Activated CD8-positive, alpha-beta memory T cell treated with anti-CD3 and anti-CD28 coated beads for 48 hours (primary cell): ENCODE results near the gene SLC35A2.

Experiments
- DNase-seq, 3 experiments: peaks; one replicate each; pipeline ENCODE4 v3.0.0-alpha.2; 2020; ENCODE audit warnings: low read depth in 2 of 3, low spot score in 2 of 3

SLC35A2 gene

GRCh38 chrX:48911412-48912182, at the start of gene SLC35A2:
Gene SLC35A2 (minus strand): TSS chrX:48911646. CDS start chrX:48911636, 10 bp downstream.
- DNase-seq, result peak; percentile 67 to 85 (median 71)

DNA sequence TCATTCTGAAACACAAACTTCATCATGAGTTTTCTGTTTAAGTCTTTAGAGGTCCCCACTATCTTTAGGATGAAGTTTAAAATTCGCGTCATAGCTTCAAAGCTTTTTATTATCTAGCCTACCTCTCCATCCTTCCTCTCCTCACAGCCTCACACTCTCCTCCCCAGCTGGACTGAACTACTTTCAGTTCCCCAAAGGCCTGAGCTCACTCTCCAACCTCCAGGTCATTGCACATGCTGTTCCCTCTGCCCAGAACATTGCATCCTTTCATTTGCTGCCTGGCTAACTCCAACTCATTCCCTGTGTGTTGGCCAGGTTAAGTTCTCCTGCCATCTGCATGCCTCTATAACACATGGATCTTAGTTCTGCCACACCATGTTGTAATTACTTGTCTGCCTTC, 48.8 kb upstream of the SLC35A2 start:
- DNase-seq, result no peak

GRCh38 chrX:48958635-48959094, 47.2 kb upstream of the SLC35A2 start:
- DNase-seq, result no peak

DNA sequence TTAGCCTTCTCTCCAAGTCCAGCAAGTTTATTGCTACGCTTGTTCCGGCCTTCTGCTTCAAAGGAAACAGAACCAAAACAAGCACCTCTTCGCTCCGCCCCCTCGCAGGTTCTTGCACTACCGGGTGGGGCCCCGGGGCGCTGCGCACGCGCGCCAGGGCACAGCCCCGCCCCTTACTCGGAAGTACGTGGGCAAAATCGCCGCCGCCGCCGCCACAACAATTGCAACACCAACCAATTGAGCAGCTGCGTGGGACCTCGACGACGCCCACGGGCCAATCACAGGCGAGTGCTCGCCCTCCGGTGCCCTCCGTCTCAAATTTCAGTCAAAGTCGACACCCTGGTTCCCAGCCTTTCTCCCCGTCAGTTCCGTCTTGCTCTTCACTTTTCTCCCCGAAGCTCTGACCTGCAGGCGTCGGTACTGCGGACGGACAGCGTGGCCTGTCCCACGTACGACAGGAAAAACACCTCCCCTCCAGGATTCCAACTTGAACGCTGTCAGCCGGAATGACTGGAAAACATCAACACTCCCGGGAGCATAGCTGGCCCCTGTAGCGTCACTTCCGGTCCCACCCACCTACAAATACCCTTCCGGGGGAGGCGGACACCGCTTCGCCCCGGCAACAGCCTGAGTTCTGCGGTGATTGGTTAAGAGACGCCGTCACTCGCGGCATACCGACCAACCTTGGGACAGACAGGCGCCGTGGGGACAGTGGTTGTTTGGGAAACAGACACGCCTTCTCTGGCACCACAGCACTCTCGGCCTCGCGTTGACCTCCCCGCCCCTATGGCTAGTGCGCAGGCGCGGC, 46.6 kb upstream of the SLC35A2 start:
- peak in 2 of 3 experiments; percentile 73 to 84 for DNase-seq

DNA sequence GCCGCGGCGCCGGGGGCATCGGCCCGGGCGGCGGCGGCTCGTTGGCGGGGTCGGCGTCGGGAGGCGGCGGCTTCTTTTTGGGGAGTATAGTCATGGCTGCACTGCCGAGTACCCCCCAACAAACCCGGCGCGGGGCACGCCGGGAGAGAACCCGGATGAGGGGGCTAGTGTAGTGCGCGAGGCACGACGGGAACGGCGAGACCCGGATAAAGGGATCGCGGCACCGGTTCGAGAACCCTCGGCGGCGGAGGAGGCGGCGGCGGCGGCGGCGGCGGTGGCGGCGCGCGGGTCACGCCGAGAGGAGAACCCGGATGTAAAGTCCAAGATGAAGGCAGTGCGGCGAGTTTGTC, 46.0 kb upstream of the SLC35A2 start, which contains the start of gene OTUD5:
OTUD5 (minus strand) TSS at position 131 of the 350 bp plus-strand sequence; CDS start at position 94, 37 bp downstream.
- DNase-seq, result peak in 1 of 3 experiments; percentile 56

- no peak for DNase-seq
Observed at GRCh38 chrX:48956728-48957414, 45.4 kb upstream of the SLC35A2 start.

- DNase-seq, result no peak
Observed at GRCh38 chrX:48948589-48948988, 37.1 kb upstream of the SLC35A2 start.

DNA sequence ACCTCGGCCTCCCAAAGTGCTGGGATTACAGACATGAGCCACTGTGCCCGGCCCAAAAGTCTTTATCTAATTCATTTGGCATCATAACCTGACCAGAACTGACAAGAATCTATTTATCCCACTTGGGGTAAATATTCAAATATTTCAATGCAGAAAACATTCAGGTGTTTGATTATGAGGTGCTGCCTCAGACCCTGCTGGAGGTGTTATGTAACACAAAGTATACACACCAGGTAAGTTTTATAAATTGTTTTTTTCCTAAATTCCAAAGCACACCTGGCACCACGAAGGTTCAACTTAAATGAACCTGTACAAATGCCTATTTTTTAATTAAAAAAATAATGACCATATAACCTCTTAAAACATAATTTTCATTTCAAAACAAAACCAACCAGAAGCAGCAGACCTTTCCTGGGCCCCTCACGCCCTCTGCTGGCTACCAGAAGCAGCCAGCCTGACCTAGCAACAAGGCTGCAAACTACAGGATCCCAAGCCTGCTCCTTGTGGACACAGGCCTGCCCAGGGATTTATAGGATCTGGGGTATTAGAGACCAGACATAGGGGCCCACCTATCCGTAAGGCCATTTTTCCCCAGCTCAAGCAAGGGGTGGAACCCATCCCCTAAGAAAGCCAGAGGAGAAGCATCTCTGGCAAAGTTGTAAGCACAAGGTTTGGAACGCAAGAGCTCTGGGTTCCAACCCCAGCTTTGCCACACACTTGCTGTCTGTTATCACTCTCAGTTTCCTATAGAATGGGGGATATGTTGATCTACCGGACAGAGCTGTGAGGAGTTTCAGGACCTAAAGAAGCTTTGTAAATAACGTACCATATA, 34.3 kb upstream of the SLC35A2 start:
- DNase-seq, result no peak

DNA sequence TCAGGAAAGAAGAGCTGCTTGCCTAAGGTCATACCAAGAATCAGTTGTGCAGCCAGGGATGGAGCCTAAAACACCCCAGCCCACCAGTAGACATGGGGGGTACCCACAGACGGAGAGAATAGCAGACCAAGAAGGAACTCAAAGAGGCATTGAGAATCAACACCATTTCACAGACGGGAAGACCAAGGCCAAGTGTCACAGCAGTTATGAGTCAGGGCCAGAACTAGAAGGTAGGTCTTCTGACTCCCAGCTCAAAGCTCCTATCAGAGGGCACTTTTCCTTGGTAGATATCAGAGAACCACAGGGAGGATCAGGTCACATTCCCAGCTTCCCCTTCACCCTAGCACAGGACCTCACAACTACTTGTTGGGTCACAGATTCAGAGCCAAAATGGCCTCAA, 31.4 kb upstream of the SLC35A2 start:
- DNase-seq, result no peak

GRCh38 chrX:48940404-48940955, 29.0 kb upstream of the SLC35A2 start:
- no peak for DNase-seq

DNA sequence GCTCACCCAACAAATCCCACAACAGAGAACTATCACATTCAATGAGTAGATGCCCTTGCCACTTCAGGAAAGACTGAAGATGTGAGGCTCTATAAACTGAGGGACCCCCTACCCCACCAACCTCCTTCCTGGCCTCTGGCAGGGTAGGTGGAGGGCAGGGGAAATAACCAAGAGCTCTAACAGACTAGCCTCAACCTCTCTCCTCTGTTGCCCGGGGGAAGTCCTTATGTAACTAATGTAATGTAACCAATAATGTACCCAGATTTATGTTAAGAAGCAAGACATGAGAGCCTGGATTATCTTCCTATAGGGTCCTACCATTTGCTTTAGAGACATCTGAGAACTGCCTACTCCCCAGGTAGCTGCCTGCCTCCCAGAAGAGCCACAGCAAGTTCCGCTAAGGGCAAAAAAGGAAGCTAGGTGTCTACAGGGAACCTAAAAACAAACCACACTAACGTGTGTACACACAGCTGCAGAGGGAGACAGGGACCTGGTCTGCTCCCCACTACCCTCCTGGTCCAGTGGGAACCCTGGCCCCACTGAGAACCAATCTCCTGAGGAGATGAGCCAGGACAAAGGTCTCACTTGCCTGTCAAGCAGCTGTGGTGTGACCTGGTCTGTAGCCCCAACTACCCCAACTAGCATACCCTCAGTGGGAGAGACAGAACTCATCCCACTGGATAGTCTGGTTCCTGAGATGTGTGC, 28.2 kb upstream of the SLC35A2 start:
- DNase-seq, result no peak

GRCh38 chrX:48938721-48939425, 27.4 kb upstream of the SLC35A2 start:
- peak in 1 of 3 experiments; percentile 62 for DNase-seq

DNA sequence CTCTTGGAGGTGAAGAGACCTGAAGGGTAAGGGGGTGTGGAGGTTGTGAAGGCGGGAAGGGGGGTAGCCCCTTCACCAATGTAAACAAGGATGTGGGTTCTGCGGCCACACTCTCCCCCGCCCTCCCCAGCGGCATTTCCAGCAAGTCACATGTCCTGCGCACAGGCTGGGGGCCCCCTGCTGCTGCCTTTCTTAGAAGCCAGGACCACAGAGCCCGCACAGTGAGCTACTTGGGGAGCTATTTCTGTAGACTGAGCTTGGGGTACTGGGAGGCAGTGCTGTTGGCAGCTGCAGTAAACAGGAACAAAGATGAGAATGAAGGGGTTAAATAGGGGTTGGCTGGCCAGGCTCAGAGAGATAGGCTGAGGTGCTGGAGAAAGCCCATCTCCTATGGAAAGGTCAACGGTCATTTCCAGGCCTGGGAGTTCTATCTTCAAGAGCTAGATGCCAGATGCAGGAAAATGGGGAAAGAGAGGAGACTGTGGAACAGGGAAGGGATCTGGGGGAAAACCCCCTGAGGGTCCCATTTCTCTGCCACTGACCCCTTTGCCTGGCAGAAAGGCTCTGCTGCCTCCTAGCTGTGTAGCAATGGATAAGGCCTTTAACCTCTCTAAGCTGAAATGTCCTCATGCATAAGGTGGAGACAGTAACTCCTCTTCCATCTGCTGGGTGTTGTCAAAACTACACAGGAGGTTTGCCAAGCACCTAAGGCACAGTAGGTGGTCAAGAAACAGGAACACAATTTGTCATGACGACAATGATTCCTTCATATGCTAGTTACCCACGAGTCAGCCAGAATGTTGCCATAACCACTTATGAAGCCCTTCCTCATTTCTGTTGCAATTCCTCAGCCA, 25.8 kb upstream of the SLC35A2 start:
- peak; percentile 71 to 85 (median 84) for DNase-seq

GRCh38 chrX:48936429-48937053, 25.1 kb upstream of the SLC35A2 start:
- DNase-seq, result no peak

GRCh38 chrX:48935301-48935670, 23.8 kb upstream of the SLC35A2 start:
- no peak for DNase-seq

DNA sequence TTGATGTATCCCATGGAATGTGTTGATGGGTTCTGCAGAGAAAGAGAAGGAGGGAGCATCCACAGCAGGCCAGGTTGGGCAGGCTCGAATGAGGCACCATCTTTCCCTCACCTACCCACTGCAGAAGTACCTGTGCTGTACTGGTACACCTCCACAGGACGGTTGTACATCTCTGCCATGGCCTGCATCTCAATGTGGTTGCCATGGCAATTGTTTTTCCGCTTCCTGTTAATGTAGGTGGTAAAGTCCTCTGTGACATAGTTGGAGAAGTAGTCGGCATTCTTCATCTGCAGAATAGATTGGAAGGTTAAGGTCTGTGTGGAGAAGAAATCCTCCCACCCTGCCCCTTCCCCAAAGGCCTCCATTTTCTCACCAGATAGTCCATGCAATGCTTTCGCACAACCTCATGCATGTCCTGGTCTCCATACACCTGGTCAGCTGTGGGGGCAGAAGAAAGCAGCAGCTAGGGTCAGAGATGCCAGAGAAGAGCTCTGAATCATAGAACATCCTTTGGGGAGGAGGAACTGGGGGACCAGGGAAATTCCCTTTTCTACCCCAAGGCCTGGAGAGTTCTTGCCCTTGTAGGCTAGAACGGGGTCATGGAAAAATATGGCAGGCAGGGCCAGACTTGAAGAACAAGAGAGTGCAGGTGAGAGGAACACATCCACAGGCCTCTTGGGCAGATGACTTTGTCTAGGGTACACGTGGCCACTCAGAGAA, 23.3 kb upstream of the SLC35A2 start:
- DNase-seq, result no peak

DNA sequence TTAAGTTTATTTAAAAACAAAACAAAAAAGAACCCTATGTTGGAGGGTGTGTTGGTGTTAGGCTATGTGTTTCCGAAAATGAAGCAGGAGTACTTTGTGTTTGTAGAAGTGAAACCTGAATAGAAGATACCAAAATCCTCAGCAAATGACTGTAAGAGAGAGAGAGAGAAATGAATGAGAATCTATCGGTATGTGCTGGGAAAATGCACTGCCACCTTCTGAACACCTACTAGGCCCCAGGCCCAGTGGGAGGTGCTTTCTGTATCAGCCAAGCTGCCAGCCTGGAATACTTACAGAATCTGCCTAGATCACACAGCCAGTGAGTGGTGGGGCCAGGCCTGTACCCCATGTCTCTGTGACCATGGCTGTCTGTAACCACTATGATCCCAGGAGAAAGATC, 22.3 kb upstream of the SLC35A2 start:
- no peak for DNase-seq
